HG03095 (cell line): Measurements from ENCODE around the gene SLCO2B1.
A peak's percentile ranks its signal among the peaks of the same experiment; 100 is the strongest.

ENCODE experiments used
- ATAC-seq: cut with Tn5 transposase; IDR thresholded peaks from one replicate; pipeline ENCODE4 v1.9.1; 2021; ENCODE audit warnings: moderate library complexity; ENCODE audit not compliant: unreplicated experiment

Gene SLCO2B1

DNA sequence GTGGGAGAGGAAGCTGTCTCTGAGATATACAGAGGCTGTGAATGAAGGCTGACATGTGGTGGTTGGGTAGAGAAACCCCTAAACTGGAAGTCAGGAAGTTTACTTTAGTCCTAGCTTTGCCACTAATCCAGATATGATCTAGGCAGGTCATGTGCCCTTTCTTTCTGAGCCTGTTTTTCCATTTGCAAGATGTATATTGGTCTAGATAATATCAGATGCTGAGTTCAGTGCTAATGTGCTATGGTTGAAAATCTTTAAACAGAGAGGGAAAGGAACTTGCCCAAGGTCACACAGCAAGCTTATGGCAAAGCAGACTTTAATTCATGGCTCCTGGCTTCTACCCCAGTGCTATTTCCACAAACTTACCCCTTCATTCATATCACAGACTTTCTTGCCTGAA, 63.9 kb downstream of the SLCO2B1 start:
- no peak for ATAC-seq

- ATAC-seq = no peak
Measured at GRCh38 chr11:75219869-75220268, 69.0 kb downstream of the SLCO2B1 start.

DNA sequence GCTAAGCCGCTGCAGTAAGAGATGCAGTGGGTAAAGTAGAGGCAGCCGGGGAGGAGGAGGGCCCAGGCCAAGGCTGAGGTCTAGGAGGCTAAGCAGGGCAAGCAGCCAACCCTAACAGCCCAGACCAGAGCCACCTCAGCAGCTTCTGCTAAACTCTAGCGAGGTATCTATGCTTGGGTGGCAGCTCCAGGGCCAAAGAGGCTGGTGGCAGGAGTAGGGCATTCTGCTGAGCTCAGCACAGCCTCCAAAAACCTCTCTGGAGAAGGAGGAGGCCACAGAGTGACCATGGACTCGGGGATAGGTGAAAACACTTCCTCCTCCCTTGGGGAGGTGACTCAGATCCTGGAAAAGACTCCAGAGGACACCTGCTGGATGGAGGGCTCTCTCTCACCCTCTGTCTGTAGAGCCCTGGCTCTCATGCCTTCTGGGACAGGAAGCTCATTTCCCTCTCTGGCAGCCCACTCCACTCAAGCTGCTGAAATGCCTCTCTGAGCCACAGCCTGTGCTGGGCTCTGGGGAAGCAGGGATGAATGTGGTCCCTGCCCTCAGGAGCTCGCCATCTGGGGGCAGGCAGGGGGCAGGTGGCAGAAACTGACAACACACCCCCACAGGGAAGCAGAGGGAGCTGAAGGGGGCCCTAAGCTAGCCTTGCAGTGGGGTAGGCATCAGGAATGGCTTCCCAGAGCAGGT, 73.2 kb downstream of the SLCO2B1 start:
- ATAC-seq = no peak

- ATAC-seq = no peak
Measured at GRCh38 chr11:75225794-75226193, 74.9 kb downstream of the SLCO2B1 start.

GRCh38 chr11:75229466-75229865, 78.6 kb downstream of the SLCO2B1 start:
- no peak for ATAC-seq

GRCh38 chr11:75230621-75231020, 79.7 kb downstream of the SLCO2B1 start:
- no peak for ATAC-seq

GRCh38 chr11:75233754-75234172, 82.9 kb downstream of the SLCO2B1 start:
- no peak for ATAC-seq

- ATAC-seq = no peak
Measured at GRCh38 chr11:75236062-75236461, 85.2 kb downstream of the SLCO2B1 start.

GRCh38 chr11:75237050-75237449, 86.1 kb downstream of the SLCO2B1 start:
- no peak for ATAC-seq

DNA sequence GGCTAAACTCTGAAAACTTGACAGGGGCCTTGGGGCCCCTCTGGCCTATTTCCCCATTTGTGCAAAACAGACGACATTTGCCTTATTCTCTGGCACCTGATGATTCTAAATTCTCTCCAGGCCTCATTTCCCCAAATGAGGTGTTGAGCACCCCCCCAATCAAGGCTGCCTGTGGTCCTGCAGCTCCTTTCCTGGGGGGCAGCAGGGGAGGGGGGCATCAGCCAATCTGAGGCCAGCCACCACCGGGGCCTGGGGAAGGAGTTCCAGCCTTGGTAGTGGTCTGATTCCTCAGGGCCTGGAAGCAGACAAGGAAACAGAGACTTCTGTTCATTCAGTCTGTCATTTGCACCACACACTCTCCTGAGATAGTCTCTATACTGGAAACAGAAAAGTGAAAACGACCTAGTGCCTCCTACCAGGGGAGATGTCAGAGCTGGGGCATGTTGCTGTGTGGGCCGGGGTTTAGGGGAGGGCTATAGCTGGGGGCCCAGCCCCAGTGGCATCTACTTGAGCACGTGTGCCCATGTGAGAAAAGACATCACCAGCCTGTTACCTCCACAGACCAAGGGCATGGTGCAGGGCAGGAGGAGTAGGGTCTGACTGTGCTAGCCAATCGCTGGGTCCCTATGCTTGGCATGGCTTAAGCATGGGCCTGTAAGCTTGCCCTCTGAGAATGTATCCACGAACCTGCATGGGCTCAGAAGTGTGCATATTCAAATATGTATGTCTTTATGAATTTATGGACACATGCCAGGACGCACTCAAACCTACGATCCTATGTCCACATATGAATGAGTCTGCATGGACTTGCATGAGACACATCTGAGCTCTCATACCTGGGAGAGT, 87.9 kb downstream of the SLCO2B1 start:
- no peak for ATAC-seq

DNA sequence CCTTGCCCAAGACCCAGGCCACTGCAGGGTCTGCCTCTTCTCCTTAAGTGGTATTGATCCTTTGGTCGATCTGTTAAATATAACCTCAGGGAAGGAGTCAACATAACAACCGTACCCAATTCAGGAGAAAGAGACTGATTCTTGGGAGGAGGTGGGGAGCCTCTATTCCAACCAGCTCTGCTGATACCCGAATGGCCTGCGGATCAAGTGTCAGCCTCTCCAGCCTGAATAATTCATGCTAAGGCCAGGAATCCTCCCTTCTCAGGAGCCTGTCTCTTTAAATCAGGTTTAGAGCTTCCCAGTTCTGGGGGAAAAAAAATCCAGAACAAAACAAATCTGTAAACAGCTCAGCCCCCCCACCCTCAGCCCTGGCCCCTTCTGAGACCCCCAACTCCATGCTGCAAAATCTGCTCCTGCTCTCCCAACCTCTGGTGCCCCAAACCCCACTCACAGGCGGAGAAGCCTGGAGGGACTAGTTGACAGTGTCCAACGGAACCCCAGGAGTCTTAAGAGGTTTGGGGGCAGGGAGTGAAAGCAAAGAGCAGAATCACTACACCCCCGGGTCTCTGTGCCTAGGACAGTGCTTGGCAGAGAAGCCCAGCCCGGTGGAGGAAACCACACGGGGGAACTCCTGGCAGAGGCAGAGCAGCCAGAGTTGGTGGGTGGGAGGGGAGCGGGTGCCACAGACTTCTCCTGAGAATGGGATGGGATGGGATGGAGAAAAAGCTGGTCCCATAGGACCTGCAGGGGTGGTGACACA, 88.8 kb downstream of the SLCO2B1 start:
- ATAC-seq = no peak

DNA sequence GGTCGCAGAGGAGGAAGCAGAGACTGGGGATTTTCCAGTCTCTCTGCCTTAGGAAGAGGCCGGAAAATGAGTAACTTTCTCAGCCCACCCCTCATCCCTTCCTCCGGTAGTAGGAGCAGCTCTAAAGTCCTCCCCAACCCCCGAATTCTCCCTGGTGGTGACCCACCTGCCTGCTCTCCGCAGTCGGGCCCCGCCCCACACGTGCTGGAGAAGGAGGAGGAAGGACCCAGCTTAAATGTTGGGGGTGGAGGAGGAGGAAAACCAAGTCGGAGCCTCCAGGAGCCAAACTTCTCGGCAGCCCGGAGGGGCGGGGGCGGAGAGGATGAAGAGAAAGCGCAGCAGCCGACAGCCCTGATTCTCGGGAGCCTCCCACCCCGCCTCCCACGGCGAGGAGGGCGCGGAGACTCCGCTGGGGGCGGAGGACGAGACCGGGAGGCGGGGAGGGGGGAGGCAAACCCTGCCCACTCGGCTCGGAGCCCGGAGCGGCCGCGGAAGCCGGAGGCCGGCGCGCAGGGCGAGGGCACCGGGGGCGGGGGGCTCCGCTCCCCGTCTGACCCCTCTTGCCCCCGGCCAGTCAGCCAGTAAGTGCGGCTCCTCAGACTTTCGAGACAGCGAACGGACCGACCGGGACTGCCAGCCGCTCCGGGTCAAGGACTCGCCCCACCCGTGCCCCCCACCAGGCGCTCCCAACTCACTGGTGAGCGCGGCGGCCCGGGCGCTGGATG, 89.6 kb downstream of the SLCO2B1 start, which contains the start of gene TPBGL:
TPBGL (plus strand) TSS at position 464 of the 725 bp plus-strand sequence. CDS start 276 bp downstream, outside the sequence.
- no peak for ATAC-seq

- peak; percentile 72 for ATAC-seq
Measured at GRCh38 chr11:75241036-75241905, 90.4 kb downstream of the SLCO2B1 start.

DNA sequence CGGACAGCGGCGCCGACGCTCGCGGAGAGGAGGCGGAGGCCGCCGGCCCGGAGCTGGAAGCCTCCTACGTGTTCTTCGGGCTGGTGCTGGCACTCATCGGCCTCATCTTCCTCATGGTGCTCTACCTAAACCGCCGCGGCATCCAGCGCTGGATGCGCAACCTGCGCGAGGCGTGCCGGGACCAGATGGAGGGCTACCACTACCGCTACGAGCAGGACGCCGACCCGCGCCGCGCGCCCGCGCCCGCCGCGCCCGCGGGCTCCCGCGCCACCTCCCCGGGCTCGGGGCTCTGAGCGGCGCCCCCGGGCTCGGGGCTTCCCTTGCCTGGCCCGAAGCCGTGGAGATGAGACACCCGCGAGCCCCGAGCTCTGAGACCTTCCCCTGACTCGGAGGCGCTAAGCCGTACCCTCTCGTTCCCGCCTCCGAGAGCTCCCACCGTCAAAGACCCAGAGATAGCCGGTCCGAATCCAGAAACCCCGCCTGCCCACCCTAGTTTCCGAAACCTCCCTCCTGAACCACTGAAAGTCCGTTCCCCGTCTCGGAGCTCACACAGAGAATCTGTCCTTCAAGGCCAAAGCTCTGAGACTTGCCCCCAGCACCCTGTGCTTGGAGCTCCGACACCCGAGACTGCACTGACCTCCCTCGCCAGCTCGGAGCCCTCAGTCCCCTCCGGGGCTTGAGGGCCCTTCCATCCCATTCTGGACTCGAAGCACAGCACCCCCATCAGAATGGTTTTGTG, 91.2 kb downstream of the SLCO2B1 start:
- ATAC-seq = no peak

- ATAC-seq = no peak
Measured at GRCh38 chr11:75242722-75243600, 92.1 kb downstream of the SLCO2B1 start.

- ATAC-seq = no peak
Measured at GRCh38 chr11:75244052-75244814, 93.3 kb downstream of the SLCO2B1 start.

- no peak for ATAC-seq
Measured at GRCh38 chr11:75245356-75246005, 94.6 kb downstream of the SLCO2B1 start.
